HepG2 (cell line): Measurements from ENCODE around the gene SLCO2A1. TPM values are rescaled to one million over a fixed set of nuclear protein-coding genes. Genes with fewer than 3 reads are reported as not detected.
A peak's percentile ranks its signal among the peaks of the same experiment; 100 is the strongest.

Source experiments
- ATAC-seq: fragments of 200-7000 bp; cut with Tn5 transposase; 3 replicates; pipeline ENCODE4 v1.9.1; 2020; ENCODE audit warnings: mild to moderate bottlenecking, moderate library complexity
- BruUV-seq: library from RNA; stranded (reverse); fragments of 400-500 nt; replicated peaks from 2 replicates; lab custom pipeline; 2021; lab: Mats Ljungman, UMichigan
- CTCF ChIA-PET: fragments of 300-600 bp; formaldehyde crosslinking; extraction: SDS; loops from one replicate; lab custom pipeline; 2021; ENCODE audit warnings: low total read pairs, inconsistent platforms, low intra/inter-chr PET ratio; lab: Yijun Ruan, JAX
- POLR2A ChIA-PET: fragments of 350-600 bp; sonication (Branson Sonifier 250); formaldehyde crosslinking; loops from one replicate; lab custom pipeline; 2020; ENCODE audit warnings: antibody characterized with exemption, inconsistent platforms; lab: Yijun Ruan, JAX
- DNase-seq: peaks from one replicate; pipeline ENCODE4 v3.0.0-alpha.2; 2015; ENCODE audit warnings: low spot score
- FAIRE-seq: peaks from 3 replicates; lab custom pipeline; 2011; peaks lifted over from hg19 to GRCh38; lab: Jason Lieb, UNC
- H2AFZ ChIP-seq: one replicate; pipeline ENCODE4 v1.6.1; 2011; ENCODE audit warnings: low read length, inconsistent platforms
- H3K27ac ChIP-seq: fragments of 300-600 bp; 3 replicates; pipeline ENCODE4 v1.8.0; 2011; ENCODE audit warnings: mixed run types, mild to moderate bottlenecking, mixed read lengths, low read length, inconsistent platforms; ENCODE audit not compliant: insufficient read depth; ENCODE audit errors: extremely low read length
- H3K27me3 ChIP-seq, 2 experiments: fragments of 200-600 bp in 1 of 2; 2 replicates in 1 of 2; 3 replicates in 1 of 2; pipeline versions ENCODE4 v1.6.0 to v1.8.0; 2011; ENCODE audit warnings: low read length in 2 of 2, mild to moderate bottlenecking in 2 of 2, moderate library complexity in 2 of 2, inconsistent platforms in 1 of 2; ENCODE audit not compliant: insufficient read depth in 2 of 2, control insufficient read depth in 1 of 2
- H3K36me3 ChIP-seq, 2 experiments: fragments of 200-600 bp in 1 of 2; replicated peaks in 1 of 2; 2 replicates in 1 of 2; 3 replicates in 1 of 2; pipeline versions ENCODE4 v1.5.1 to v1.8.0; 2011; ENCODE audit warnings: low read length in 2 of 2, inconsistent platforms in 1 of 2; ENCODE audit not compliant: insufficient read depth in 2 of 2, control insufficient read depth in 1 of 2
- H3K4me1 ChIP-seq: 2 replicates; pipeline ENCODE4 v1.5.1; 2012; ENCODE audit warnings: low read length, inconsistent platforms; ENCODE audit not compliant: insufficient read depth
- H3K4me2 ChIP-seq: 2 replicates; pipeline ENCODE4 v1.6.0; 2011; ENCODE audit warnings: low read depth, low read length, inconsistent platforms
- H3K4me3 ChIP-seq, 3 experiments: fragments of 200-600 bp in 1 of 3; sonication (generic), shearing (Covaris generic) in 1 of 3; replicated peaks in 1 of 3; 2 replicates each; pipeline ENCODE4 v1.5.1; 2011 to 2016; ENCODE audit warnings: low read length in 3 of 3, inconsistent platforms in 2 of 3, low read depth in 2 of 3, mild to moderate bottlenecking in 2 of 3, control low read depth in 1 of 3, mixed read lengths in 1 of 3; ENCODE audit not compliant: insufficient read depth in 1 of 3
- H3K79me2 ChIP-seq: one replicate; pipeline ENCODE4 v1.6.1; 2011; ENCODE audit warnings: low read length, inconsistent platforms; ENCODE audit not compliant: insufficient read depth
- H3K9ac ChIP-seq: 2 replicates; pipeline ENCODE4 v1.6.0; 2011; ENCODE audit warnings: mild to moderate bottlenecking, low read depth, low read length, inconsistent platforms; ENCODE audit not compliant: insufficient read depth
- H3K9me3 ChIP-seq: 2 replicates; pipeline ENCODE4 v1.5.1; 2012; ENCODE audit warnings: mild to moderate bottlenecking, low read length
- H4K20me1 ChIP-seq: 2 replicates; pipeline ENCODE4 v1.6.0; 2011; ENCODE audit warnings: inconsistent platforms, mild to moderate bottlenecking, low read length, moderate library complexity; ENCODE audit not compliant: insufficient read depth
- AKAP8 ChIP-seq: sonication (generic); formaldehyde crosslinking; IDR thresholded peaks from 2 replicates; pipeline ENCODE4 v1.5.1; 2020; ENCODE audit warnings: mild to moderate bottlenecking, missing genetic modification reagents
- CAMTA2 ChIP-seq: sonication (generic); formaldehyde crosslinking; IDR thresholded peaks from 2 replicates; pipeline ENCODE4 v1.4.0; 2020; ENCODE audit warnings: mild to moderate bottlenecking, missing genetic modification reagents, borderline replicate concordance
- CEBPB ChIP-seq: IDR thresholded peaks from 2 replicates; pipeline ENCODE4 v1.6.1; 2011; ENCODE audit warnings: low read depth, low read length, improper control_type of control experiment, borderline replicate concordance
- KDM5B ChIP-seq: sonication (generic); formaldehyde crosslinking; IDR thresholded peaks from 2 replicates; pipeline ENCODE4 v1.4.0; 2020; ENCODE audit warnings: missing genetic modification reagents, mild to moderate bottlenecking, borderline replicate concordance
- KLF16 ChIP-seq, 2 experiments: sonication (generic) in 1 of 2; formaldehyde crosslinking in 1 of 2; IDR thresholded peaks; 2 replicates each; pipeline versions ENCODE4 v1.6.1 to v1.8.0; 2016 to 2023; ENCODE audit warnings: missing genetic modification reagents in 2 of 2, missing compliant biosample characterization in 1 of 2
- MXI1 ChIP-seq: IDR thresholded peaks from 3 replicates; pipeline ENCODE4 v1.6.1; 2012; ENCODE audit warnings: low read depth, low read length, inconsistent platforms, borderline replicate concordance
- SSRP1 ChIP-seq: IDR thresholded peaks from 2 replicates; pipeline ENCODE4 v1.6.1; 2016; ENCODE audit warnings: control low read depth
- TBL1XR1 ChIP-seq: fragments of 150-350 bp; IDR thresholded peaks from 2 replicates; pipeline ENCODE4 v1.6.1; 2014; ENCODE audit warnings: borderline replicate concordance, low read length; ENCODE audit not compliant: partially characterized antibody
- ZNF510 ChIP-seq: sonication (generic); formaldehyde crosslinking; IDR thresholded peaks from 2 replicates; pipeline ENCODE4 v1.4.0; 2020; ENCODE audit warnings: low read depth, mild to moderate bottlenecking, missing genetic modification reagents
- ZNF619 ChIP-seq: sonication (generic); formaldehyde crosslinking; IDR thresholded peaks from 2 replicates; pipeline ENCODE4 v1.4.0; 2020; ENCODE audit warnings: mild to moderate bottlenecking, missing genetic modification reagents
- WGBS: methylation state at CpG from one replicate; pipeline ENCODE4 v1.1.6; 2017; ENCODE audit warnings: low lambda C conversion rate; 5-methylcytosine and 5-hydroxymethylcytosine counted together
- in situ Hi-C: cut with HindIII; loops from 2 replicates; pipeline ENCODE4 v1.10.0; 2017; ENCODE audit warnings: low pct_unique_long_range_greater_than_20kb; ENCODE audit not compliant: extremely low pct_ligation_motif_present
- intact Hi-C: fragments of 100-400 bp; cut with micrococcal nuclease; formaldehyde crosslinking; loops from one replicate; pipeline ENCODE4 v1.10.0; 2022; ENCODE audit not compliant: unreplicated experiment
- polyA plus RNA-seq, 8 experiments: library from polyadenylated mRNA; depleted of rRNA in 3 of 8; stranded (reverse) in 7 of 8; unstranded in 1 of 8; fragments of >200 nt; fragmentation: Illumina TruSeq in 4 of 8; extraction: Trizol in 4 of 8; gene quantifications; 2 replicates each; pipeline versions ENCODE4 v1.2.1 to v1.2.3, GENCODE V29; 2011 to 2016; ENCODE audit warnings: low read depth in 4 of 8, missing spikeins in 1 of 8, mixed read lengths in 1 of 8; ENCODE audit not compliant: insufficient read depth in 1 of 8
- total RNA-seq, 5 experiments: library from RNA; depleted of rRNA; stranded (reverse); fragments of >200 nt; fragmentation: Illumina TruSeq; extraction: Trizol; gene quantifications; 2 replicates each; pipeline ENCODE4 v1.2.3, GENCODE V29; 2016; ENCODE audit warnings: low read depth in 1 of 5
- TF ChIP-seq, protein P1 (sequence below): sonication (generic); formaldehyde crosslinking; conservative IDR thresholded peaks from 2 replicates; pipeline ENCODE4 v1.8.1; 2023; ENCODE audit warnings: missing genetic modification reagents
- TF ChIP-seq, protein P2 (sequence below), 2 experiments: sonication (generic) in 1 of 2; formaldehyde crosslinking in 1 of 2; IDR thresholded peaks; 2 replicates each; pipeline versions ENCODE4 v1.4.0 to v1.6.1; 2018 to 2020; ENCODE audit warnings: missing genetic modification reagents in 2 of 2, borderline replicate concordance in 1 of 2, low read depth in 1 of 2, mild to moderate bottlenecking in 1 of 2, missing biosample characterization in 1 of 2

Gene SLCO2A1
- total and polyA plus RNA-seq, 2 of the 13 experiments (the other 11 are each of a cell fraction or from before 2014, with no cell fraction given): 0.04 TPM; not detected in 1

DNA sequence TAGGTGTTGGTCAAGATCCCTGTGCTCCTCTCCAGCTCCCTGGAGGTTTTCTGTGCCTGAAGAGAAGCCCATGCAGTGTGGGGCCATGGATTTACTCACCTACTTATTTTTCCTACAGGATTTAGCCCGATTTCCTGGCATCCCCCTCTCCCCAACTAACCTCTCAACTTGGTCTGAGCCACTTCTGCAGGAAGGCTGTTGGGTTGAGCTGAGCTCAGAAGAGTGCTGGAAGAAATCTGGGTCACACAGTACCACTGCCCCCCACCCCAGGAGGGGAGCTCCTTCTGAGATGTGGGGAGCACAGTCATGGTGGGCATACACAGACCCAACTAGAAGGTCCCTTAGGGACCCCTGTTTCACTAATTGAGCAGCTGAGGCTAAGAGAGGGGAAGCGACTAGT, 34.4 kb upstream of the SLCO2A1 start:
- BruUV-seq: no TSS peak
- H3K27ac ChIP-seq: no peak overlapping the region
- no peak overlapping the region for H3K9ac ChIP-seq
- H3K36me3 ChIP-seq: no peaks in the 10 kb centered on the region
- no peaks in the 10 kb centered on the region for H4K20me1 ChIP-seq
- peaks cover 0 to 15% of the 10 kb centered on the region in 2 experiments; a peak in 3 of 5 replicates for H3K27me3 ChIP-seq
- 11% methylated on average over 2 of the region's 2 CpGs for WGBS
- peaks cover 42% of the 10 kb centered on the region for H3K4me1 ChIP-seq
- ChIA-PET CTCF (no interaction called here), POLR2A (no interaction called here)
- no peak for TF ChIP-seq KDM5B (CRISPR knock-in tag)
- no peak for TF ChIP-seq ZNF510 (CRISPR knock-in tag)
- no peak for TF ChIP-seq MXI1
- no peak for TF ChIP-seq KLF16 (CRISPR knock-in tag; IDR thresholded peaks at IDR 0.05)
- H3K4me2 ChIP-seq: no peak overlapping the region
- in situ Hi-C loops (no loop called here), intact Hi-C loops (no loop called here)
- no peak overlapping the region for H2AFZ ChIP-seq
- no peaks in the 10 kb centered on the region for H3K9me3 ChIP-seq
- no peaks in the 10 kb centered on the region for H3K79me2 ChIP-seq
- DNase-seq: no peak
- no peak for ATAC-seq
- no peak overlapping the region for H3K4me3 ChIP-seq
- FAIRE-seq: no peak

DNA sequence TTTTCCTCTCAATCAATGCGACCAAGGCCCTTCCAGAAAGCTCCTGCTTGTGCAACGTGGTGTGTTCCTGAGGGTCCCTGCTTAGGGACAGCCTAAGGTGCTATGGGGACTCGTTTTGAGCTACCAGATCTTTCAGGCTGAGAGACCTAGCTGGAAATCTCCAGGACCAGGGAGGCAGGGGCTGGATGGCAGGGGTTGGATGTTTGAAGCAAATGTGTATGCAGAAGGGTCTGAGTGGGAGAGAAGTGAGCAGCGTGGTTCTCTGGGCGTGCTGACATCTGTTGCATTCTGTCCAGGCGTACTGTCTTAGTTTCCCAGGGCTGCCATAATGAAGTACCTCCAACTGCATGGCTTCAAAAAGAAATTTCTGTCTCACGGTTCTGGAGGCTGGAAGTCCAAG, 31.7 kb upstream of the SLCO2A1 start:
- ATAC-seq: no peak
- no peak overlapping the region for H2AFZ ChIP-seq
- no peaks in the 10 kb centered on the region for H3K79me2 ChIP-seq
- H3K4me2 ChIP-seq: no peak overlapping the region; the same call in 1 of the 2 replicates
- H3K36me3 ChIP-seq: no peaks in the 10 kb centered on the region
- TF ChIP-seq, protein P1, sequence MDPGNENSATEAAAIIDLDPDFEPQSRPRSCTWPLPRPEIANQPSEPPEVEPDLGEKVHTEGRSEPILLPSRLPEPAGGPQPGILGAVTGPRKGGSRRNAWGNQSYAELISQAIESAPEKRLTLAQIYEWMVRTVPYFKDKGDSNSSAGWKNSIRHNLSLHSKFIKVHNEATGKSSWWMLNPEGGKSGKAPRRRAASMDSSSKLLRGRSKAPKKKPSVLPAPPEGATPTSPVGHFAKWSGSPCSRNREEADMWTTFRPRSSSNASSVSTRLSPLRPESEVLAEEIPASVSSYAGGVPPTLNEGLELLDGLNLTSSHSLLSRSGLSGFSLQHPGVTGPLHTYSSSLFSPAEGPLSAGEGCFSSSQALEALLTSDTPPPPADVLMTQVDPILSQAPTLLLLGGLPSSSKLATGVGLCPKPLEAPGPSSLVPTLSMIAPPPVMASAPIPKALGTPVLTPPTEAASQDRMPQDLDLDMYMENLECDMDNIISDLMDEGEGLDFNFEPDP (CRISPR knock-in tag): 0 out of 2 replicates have a peak, but pooled peaks have one; percentile 15
- TF ChIP-seq, protein P2, sequence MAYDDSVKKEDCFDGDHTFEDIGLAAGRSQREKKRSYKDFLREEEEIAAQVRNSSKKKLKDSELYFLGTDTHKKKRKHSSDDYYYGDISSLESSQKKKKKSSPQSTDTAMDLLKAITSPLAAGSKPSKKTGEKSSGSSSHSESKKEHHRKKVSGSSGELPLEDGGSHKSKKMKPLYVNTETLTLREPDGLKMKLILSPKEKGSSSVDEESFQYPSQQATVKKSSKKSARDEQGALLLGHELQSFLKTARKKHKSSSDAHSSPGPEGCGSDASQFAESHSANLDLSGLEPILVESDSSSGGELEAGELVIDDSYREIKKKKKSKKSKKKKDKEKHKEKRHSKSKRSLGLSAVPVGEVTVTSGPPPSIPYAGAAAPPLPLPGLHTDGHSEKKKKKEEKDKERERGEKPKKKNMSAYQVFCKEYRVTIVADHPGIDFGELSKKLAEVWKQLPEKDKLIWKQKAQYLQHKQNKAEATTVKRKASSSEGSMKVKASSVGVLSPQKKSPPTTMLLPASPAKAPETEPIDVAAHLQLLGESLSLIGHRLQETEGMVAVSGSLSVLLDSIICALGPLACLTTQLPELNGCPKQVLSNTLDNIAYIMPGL (CRISPR knock-in tag; IDR thresholded peaks at IDR 0.05; ENCODE audit: borderline replicate concordance in 1 of 2, low read depth in 1 of 2): no peak
- TF ChIP-seq CEBPB (no peak), ZNF619 (CRISPR knock-in tag) (no peak), CAMTA2 (no peak), TBL1XR1 (no peak), SSRP1 (no peak), AKAP8 (no peak)
- TF ChIP-seq, all 625 proteins: peak for 1
- intact Hi-C loops: no loop called here
- ChIA-PET POLR2A (no interaction called here), CTCF (no interaction called here)
- Histone ChIP-seq H3K9ac (no peak overlapping the region), H3K27ac (no peak overlapping the region), H3K27me3 (peaks cover 0 to 5% of the 10 kb centered on the region in 2 experiments; a peak in 3 of 5 replicates), H3K9me3 (no peaks in the 10 kb centered on the region), H3K4me1 (peaks cover 61% of the 10 kb centered on the region), H4K20me1 (no peaks in the 10 kb centered on the region), H3K4me3 (no peak overlapping the region)
- BruUV-seq: no TSS peak
- in situ Hi-C loops: no loop called here
- 42% methylated on average over 7 of the region's 7 CpGs for whole genome bisulfite sequencing
- DNase-seq (no peak), FAIRE-seq (no peak)
